GM18907 (cell line): ENCODE data around the gene CSF1.
A peak's percentile ranks its signal among the peaks of the same experiment; 100 is the strongest.
"Not testable (repeated sequence)": the region's sequence is repeated elsewhere in the genome, so short reads cannot be mapped to it uniquely, and the experiment has no call there.

Experiments used
- ATAC-seq: cut with Tn5 transposase; IDR thresholded peaks from one replicate; pipeline ENCODE4 v1.9.1; 2021; ENCODE audit warnings: mild to moderate bottlenecking, moderate library complexity; ENCODE audit not compliant: unreplicated experiment

Gene CSF1, protein sequence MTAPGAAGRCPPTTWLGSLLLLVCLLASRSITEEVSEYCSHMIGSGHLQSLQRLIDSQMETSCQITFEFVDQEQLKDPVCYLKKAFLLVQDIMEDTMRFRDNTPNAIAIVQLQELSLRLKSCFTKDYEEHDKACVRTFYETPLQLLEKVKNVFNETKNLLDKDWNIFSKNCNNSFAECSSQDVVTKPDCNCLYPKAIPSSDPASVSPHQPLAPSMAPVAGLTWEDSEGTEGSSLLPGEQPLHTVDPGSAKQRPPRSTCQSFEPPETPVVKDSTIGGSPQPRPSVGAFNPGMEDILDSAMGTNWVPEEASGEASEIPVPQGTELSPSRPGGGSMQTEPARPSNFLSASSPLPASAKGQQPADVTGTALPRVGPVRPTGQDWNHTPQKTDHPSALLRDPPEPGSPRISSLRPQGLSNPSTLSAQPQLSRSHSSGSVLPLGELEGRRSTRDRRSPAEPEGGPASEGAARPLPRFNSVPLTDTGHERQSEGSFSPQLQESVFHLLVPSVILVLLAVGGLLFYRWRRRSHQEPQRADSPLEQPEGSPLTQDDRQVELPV

GRCh38 chr1:109910123-109910962, at the start of gene CSF1:
Gene CSF1 (plus strand): TSS chr1:109910849. CDS start chr1:109911024, 175 bp downstream.
- ATAC-seq, result peak; percentile 30

GRCh38 chr1:109861616-109862015, 49.0 kb upstream of the CSF1 start:
- not testable (repeated sequence) for ATAC-seq

- ATAC-seq, result no peak
Measured at GRCh38 chr1:109863667-109864046, 47.0 kb upstream of the CSF1 start.

DNA sequence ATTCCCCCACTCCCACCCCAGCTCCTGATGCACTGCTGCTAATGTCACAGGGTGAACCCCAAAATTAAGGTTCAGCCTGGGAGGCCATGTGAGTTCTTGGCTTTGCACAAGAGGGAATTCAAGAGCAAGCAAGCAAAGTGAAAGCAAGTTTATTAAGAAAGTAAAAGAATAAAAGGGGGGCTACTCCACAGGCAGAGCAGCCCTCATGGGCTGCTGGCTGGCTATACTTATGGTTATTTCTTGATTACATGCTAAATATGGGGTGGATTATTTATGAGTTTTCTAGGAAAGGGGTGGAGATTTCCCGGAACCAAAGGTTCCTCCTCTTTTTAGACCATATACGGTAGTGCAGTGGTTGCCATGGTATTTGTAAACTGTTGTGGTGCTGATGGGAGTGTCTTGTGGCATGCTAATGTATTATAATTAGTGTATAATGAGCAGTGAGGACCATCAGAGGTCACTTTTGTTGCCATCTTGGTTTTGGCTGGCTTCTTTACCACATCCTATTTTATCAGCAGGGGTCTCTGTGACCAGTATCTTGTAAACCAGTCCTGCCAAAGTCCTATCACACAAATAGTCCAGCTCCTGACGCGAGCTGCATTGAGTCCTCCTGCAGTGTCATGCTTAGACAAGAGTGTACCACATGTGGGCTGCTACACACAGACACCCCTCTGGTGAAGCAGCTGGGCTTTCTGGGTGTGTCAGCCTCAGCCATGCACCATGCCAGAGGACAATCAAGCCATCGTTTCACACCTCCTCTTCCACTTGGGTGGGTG, 46.4 kb upstream of the CSF1 start:
- no peak for ATAC-seq

- no peak for ATAC-seq
Measured at GRCh38 chr1:109864930-109865612, 45.6 kb upstream of the CSF1 start.

- no peak for ATAC-seq
Measured at GRCh38 chr1:109866071-109866470, 44.6 kb upstream of the CSF1 start.

DNA sequence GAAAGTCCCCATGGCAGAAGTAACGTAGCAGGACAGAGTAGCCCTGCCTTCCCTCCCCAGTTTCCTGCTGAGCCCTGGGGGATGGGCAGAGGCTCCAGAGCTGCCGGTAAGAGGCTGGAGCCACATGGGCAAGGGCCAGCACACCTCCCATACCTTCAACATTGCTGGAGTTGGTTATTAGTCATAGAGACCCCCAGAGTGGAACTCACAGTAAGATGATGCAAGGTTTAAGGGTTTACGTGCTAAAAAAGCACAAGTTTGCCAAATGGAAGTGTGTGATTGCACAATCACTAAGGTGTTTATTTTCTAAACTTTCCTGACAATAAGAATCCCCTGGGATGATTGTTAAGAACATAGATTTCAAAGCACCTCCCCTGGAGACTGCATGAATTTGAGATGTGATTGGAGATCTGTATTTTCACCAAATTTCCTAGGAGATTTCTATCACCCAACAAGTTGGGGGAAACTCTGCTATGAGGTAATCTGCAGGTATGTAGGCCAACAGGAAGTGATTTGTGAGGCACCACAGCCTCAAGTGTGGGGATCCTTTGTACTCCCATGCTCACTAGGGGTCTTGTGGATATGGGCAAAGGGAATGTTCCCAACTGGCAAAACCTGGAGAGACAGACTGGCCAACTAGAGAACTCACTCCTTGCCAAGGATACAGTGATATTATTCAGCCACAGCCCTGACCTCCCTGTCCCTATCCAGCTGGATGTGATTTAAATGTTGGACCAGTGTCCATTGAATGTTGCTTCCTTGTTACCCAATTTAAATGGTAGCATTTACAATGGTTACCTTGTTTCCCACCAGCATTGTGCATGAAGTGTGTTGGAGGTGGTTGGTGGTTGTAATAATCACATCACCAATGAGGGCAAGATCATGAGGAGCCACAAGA, 37.1 kb upstream of the CSF1 start:
- no peak for ATAC-seq

- ATAC-seq, result no peak
Measured at GRCh38 chr1:109874445-109874844, 36.2 kb upstream of the CSF1 start.

DNA sequence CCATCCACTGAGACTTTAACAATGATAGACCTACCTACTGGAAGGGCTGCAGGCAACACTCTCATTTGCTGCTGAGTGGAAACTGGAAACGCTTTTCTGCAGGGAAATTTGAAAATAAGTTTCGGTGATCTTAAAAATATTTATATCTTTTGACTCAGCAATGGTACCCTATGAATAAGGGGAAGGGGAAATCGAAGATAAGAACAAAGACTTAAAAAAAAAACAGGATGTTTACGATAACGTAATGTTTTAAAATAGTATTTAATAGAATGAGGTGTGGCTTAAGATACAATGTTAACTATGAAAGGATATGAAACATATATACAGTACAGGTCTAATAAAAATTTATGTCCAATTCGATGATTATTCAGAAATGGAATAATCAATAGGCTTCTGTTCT, 34.8 kb upstream of the CSF1 start:
- no peak for ATAC-seq

- no peak for ATAC-seq
Measured at GRCh38 chr1:109876617-109877316, 33.9 kb upstream of the CSF1 start.

DNA sequence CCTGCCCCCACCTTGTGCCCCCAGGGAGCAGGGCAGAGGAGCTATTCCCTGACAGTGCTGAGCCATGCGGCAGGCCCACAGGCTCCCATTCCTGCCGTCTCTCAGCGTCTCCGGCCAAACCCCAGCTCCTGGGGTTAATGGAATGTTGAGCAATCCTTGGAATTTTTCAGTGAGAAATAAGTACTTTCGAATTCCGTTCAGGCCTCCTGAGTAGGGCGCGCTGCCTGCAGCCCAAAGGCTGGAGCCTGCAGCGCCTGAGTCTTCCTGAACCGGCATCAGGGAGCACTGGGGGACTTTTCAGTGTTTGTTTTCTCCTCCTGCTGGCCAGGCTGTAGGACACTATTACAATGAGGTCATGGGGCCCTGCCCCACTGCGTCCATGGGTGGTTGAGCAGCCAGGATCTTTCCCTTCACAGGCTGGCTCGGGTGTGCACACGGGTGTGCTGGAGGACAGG, 33.3 kb upstream of the CSF1 start:
- no peak for ATAC-seq

GRCh38 chr1:109877776-109878175, 32.9 kb upstream of the CSF1 start:
- ATAC-seq, result no peak

DNA sequence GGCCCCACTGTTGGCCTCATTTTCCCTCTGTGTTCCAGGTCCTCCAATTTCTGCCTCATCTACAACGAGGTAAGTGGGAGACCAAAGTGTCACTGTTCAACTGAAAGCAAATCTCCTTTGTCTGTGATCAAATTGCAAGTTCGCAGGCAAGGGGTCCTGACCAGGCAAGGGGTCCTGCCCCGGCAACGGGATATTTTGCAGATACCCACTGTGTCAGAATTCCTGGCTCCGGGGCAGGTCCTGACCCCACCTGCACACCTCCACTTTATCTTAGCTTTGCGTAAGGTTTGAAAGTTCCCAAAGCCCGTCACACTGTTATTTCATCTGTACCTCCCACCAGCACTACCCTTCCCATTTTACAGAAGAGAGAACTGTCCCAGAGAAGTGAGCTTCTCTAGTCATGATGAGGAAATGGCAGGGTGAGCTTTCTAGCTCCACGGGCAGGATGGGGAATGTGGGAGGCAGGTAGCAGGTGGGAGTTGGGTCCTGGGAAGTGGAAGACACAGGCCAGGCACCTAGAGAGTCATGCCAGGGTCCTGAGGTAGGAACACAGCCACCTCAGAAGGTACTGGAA, 32.0 kb upstream of the CSF1 start:
- ATAC-seq, result no peak

- ATAC-seq, result not testable (repeated sequence)
Measured at GRCh38 chr1:109879371-109879770, 31.3 kb upstream of the CSF1 start.

GRCh38 chr1:109879881-109880525, 30.6 kb upstream of the CSF1 start:
- no peak for ATAC-seq

DNA sequence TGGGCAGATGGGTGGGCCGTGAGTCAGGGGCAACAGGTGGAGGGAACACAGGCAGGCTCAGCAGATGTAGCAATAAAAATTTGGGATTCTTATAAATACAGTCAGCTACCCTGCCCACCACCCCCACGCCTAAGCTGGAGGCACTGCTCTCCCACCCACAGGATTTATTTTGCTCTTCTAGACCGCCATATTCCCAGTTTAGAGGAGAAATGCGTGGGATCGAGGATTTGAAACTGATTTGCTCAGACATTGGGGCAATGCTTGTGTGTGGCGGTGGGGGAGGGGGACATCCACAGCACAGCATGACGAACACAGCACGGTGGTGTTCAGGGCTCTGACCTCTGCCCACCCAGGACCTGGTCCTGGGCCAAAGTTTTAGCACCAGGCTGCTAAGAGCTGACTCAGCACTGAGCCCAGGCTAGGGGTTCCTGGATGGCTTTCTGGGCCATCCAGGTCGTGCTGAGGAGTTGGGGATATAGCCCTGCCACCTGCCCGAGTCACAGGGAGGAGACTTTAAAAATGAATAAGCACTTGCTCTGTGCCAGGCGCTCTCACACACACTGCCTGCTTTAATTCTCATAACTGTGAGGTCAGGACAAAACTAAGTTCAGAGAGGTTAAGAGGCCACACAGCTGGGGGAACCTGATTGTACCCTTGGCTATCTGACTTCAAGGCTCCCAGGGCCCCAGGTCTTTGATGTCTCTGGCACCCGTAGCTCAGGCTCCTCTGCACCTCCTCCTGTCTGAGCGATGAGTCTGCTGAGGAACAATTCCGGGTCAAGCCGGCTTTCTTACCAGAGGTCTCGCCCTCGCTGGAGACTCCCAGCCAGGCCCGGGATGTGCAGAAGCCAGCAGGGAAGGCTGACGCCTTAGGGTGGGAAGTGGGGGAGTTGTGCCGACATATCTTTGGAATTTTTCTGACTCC, 29.4 kb upstream of the CSF1 start:
- ATAC-seq, result no peak

DNA sequence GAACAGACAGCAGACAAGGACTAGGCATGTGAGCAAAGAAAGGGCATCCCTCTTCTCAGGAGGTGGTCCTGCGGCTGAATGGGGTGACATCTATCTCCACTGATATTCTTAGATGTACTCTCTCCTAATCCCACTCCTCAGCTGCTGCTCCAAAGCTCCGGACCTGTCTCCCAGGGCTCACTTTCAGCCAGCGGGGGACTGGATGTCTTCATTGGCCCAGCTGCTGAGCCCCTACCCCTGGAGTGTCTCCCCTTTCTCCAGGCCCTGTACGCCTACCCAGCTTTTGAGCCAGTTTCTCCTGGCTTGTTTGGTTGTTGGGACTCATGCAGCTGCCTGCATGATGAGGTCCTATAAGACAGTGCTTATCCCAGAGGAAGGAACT, 28.8 kb upstream of the CSF1 start:
- ATAC-seq, result no peak
